ENCODE measurements around the gene SLFN5. TPM values are rescaled to one million over a fixed set of nuclear protein-coding genes. Genes with fewer than 3 reads are reported as not detected.
"Not testable (repeated sequence)": the region's sequence is repeated elsewhere in the genome, so short reads cannot be mapped to it uniquely, and the experiment has no call there.

The SLFN5 gene
- polyA plus RNA-seq, 5 donors, result 14.2 to 25.7 (median 24.0) TPM

DNA sequence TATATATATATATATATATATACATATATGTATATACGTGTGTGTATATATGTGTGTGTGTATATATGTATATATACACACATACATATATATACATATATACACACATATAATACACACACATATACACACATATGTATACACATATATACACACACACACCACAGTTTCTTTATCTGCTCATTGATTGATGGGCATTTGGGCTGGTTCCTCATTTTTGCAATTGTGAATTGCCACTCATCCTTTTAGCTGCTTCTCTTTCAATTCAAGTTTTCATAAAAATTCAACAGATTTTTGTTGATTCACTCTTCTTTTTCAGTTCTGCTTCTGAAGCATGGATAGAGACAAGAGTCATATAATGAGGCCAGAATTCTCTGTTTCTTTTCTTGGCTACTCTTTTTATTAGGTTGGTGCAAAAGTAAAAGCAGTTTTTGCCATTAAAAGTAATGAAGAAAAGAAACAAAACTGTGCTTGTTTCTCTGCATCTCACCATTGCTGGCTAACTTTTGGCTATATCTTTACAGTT lies 44.5 kb downstream of the SLFN5 start:
- DNase-seq, result no peak

DNA sequence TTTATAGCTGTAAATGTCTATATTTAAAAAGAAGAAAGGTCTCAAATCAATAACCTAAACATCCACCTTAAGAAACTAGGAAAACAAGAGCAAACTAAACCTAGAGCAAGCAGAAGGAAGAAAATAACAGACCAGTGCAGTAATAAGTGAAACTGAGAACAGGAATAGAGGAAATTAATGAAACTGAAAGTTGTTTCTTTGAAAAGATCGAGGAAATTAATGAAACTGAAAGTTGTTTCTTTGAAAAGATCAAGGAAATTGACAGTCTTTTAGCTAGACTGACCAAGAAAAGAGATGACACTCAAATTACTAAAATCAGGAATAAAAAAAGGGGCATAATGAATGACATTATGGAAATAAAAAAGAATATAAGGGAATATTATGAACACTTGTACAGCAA lies 46.4 kb downstream of the SLFN5 start:
- no peak for DNase-seq

DNA sequence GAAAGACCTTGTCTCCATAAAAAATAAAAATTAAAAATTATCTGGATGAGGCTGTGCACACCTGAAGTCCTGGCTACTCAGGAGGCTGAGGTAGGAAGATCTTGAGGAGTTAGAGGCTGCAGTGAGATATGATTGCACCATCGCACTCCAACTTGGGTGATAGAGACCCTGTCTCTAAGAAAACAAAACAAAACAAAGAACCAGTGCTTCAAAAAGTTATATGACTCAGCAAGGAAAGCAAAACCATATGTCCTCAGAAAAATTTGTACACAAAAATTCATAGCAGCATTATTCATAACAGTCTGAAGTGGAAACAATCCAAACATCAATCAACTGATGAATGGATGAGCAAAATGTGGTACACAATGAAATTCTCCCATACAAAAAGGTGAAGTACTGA lies 48.9 kb downstream of the SLFN5 start:
- no peak for DNase-seq

DNA sequence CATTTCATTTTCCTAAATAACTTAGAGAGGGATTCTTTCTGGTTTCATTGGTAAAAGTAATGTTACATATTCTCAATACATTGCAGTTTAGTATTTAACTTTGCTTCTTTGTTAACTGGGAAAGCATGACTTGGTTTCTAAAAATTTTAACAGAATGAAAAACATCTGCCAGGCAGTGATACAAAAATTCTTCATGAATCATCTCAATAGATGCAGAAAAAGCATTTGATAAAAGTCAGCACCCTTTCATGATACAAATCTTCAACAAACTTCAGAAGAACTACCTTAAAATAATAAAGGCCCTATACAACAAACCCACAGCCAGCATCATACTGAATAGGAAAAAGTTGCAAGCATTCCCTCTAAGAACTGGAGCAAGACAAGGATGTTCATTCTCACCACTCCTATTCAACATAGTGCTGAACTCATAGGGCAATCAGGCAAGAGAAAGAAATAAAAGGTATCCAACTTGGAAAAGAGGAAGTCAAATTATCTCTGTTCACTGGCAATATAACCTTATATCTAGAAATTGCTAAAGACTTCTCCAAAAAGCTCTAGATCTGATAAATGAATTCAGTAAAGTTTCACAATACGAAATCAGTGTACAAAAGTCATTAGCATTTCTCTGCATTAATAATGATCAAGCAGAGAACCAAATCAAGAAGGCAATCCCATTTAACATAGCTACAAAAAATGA lies 50.4 kb downstream of the SLFN5 start:
- DNase-seq, result no peak

DNA sequence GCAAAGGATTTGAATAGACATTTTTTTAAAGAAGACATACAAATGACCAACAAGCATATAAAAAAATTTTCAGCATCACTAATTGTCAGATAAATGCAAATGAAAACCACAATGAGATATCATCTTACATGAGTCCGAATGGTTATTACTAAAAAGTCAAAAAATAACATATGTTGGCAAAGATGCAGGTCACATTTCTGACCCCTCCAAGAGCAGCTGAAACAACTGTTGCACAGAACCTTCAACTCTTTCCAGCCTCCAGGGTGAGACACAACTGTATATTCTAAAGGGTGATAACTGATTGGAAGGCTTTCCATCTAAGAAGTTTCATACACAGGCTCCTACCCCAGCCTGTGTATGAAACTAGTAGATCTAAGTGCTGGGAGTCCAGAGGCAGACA lies 51.9 kb downstream of the SLFN5 start:
- DNase-seq, result no peak

DNA sequence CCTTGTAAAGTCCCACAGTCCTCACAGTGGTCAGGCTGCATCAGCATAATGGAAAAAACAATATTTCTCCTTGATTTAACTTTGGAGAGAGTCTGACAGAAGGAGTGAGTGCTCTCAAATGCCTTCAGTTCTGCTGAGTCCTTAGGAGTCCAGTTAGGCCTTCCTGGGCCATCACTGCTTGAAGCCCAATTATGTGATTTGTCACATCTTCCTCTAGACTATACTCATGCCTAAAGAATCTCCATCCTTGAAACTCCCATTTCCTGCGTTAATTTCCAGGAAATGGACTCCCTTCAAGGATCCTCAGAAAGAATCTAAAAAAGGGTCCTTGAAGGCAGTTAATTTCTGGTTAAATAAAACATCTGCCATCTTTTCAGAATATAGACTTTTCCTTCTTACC lies 52.8 kb downstream of the SLFN5 start:
- DNase-seq, result no peak

DNA sequence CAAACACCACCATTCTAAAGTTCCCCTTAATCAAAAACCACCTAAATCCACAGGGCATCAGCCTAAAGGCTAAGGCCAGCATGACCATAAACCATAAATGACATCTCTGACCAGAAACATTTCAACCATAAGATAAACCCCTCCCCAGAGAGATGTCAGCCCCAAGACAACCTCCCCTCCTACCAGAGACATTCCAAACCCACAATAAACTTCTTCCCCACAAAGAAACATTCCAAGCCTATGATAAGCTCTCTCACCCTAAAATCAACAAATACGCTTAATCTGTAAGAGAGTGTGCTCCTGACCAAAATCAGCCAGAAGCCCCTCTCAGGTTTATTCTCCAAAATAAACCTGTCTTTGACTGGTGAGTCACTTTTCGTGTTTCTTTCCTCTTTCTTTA lies 54.8 kb downstream of the SLFN5 start:
- no peak for DNase-seq

DNA sequence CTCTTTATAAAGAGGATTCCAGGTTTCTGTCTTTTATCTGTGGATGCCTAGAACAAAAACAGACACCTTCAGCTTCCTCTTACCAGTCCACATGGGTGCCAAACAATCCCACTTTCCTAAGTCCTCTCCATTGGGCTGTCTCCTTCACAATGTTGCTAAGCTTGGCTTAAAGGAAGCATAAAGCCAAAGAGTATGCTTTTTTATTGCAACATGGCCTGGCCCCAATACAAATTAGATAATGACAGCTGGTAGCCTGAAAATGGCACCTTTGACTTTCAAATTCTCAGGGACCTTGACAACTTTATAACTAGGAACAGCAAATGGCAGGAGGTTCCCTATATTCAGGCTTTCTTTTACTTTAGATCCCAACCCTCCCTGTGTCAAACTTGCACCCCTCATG lies 55.8 kb downstream of the SLFN5 start:
- DNase-seq, result no peak

DNA sequence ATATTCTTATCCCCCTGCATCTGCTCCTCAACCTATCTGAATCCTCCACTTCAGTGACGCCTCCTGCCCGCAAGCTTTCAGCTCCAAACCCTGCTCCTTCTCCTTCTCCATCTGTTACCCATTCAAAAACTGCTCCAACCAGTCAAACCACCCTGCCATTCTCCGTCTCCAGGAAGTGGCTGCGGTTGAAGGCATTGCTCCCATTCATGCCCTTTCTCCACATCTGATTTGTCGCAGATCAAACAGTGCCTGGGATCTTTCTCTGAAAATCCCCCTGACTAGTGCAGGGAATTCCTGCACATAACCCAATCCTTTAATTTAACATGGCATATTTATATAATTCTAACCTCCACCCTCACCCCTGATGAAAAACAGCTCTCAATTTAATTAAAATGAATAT lies 56.3 kb downstream of the SLFN5 start:
- DNase-seq, result peak in 1 of 2 donors; percentile 38

DNA sequence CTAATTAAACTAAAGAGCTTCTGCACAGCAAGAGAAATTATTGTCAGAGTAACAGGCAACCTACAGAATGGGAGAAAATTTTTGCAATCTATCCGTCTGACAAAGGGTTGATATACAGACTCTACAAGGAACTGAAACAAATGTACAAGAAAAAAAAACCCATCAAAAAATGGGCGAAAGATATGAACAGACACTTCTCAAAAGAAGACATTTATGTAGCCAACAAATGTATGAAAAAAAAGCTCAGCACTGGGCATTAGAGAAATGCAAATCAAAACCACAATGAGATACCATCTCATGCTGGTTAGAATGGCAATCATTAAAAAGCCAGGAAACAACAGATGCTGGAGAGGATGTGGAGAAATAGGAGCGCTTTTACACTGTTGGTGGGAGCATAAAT lies 66.5 kb downstream of the SLFN5 start:
- DNase-seq, result not testable (repeated sequence)

DNA sequence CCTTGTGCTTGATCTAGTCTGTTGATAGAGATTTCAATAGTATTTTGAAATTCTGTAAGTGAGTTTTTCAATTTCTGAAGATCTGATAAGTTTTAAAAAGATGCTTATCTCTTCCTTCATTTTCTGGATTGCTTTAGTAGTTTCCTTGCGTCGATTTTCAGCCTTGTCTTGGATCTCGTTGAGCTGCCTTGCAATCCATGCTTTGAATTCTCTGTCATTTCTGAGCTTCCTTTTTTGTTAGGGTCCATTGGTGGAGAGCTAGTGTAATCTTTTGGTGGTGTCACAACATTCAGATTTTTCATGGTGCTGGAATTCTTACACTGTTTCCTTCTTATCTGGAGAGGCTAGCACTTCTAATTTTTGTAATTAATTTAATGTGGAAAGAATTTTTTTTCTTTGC lies 69.5 kb downstream of the SLFN5 start:
- no peak for DNase-seq

DNA sequence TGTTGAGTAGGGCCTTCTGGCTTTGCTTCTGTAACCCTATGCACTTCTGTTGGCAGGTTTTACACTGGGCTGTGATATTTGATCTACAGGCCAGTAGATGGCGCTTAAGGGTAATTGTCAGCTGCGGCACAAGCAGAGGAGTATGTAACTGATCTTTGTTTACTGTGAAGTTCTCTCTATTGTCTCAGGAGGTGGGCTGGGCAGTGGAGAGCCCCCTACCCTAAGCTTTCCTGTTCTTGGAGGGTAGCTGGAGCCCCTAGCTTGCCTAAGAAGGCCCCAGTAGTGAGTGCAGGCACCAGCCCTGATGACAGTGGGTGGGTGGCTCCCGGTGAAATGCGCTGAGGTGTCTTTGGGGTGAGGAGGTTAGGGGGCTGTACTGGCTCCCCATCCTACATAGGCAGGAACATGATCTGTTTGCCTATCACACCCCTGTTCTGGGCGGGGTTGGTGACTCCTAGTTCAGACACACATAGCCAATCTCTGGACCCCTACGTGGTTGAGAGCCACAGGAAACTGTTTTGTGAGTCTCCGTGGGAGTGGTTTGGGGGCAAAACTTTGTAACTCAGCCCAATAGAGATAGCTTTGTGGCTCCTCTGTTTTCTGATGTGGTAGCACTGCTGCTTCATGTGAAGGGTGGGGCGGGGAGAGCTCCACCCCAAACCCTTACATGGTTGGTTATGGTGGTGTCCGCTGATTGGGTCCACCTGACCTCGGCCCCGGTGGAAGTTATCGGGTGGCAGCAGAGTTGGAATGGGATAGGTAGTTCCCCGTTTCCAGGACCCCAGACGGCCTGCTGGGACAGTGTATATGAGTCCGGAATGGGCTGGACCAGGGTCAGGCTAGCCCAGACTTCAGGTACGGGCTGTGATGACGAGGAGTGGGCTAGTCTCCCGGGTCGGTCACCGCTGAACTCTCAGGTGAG lies 70.2 kb downstream of the SLFN5 start:
- DNase-seq, result peak; percentile 70 to 78

DNA sequence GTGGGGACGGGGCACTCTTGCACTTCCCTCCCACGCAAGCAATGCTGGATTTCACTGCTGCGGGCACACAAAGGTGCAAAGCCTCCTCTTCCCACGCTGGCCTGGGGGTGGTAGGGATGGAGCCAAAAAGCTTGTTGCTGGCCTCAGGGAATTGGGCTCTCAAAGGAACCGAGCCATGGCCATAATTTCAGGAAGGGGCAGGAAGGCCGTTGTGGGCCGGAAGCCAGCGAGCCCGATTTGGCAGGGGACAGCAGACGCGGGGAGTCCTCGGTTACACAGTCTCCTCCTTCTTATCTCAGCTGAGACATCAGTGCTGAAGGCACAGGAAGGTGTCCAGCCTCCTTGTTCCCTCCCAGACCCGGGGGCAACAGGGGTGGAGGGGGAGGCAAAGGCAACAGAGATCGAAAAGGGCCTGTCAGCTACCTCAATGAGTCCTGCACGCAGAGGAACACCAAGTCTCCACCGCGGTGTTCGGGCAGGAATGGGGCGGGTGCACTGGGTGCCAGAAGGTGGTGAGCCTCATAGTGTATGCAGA lies 71.1 kb downstream of the SLFN5 start:
- DNase-seq, result no peak

DNA sequence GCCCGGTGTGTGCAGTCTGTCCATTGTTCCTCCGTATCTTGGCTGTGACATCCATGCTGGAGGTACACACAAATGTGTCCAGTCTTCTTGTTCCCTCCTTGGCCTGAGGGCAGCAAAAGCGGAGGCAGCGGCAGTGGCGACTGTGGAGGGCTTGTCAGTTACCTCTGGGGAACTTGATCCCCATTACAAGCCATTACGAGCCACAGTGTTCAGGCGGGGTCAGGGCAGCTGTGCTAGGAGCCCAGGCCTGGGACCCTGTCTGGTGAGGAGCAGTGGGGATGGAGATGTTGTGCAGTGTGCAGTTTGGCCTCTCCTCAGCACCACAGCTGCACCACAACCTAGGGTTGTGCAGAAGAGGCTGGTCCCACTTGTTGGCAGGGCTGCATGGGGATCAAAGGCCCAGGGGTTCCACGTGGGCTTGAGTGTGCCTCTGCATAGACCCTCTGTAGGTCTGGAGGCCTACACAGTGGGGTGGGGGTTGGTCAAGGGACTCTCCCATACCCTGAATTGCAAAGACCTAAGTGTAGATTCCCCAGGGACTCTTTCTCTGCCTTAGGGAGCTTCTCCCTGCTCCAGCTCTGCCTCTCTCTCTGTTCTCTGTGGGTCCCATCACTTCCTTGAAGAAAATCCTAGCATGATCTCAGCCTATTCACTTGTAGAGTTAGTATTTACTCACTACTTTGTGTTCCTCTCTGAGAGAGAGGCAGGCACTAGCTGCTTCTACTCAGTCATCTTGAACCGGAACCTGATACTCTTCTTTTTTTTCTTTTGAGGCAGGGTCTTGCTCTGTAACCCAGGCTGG lies 71.7 kb downstream of the SLFN5 start:
- no peak for DNase-seq

DNA sequence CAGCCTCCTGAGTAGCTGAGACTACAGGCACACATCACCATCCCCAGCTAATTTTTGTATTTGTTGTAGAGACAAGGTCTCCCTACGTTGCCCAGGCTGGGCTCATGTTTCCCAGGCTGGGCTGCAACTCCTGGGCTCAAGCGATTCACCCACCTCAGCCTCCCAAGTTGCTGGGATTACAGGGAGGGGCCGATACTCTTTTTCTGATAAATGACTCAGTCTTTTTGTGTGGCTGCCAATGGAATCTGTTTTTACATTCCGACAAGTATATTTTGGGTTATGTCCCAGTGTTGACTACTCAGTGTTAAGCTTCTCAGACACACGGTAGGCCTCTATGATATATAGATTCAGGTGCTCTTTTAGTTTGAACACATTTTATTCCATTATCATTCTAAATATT lies 72.4 kb downstream of the SLFN5 start:
- no peak for DNase-seq

DNA sequence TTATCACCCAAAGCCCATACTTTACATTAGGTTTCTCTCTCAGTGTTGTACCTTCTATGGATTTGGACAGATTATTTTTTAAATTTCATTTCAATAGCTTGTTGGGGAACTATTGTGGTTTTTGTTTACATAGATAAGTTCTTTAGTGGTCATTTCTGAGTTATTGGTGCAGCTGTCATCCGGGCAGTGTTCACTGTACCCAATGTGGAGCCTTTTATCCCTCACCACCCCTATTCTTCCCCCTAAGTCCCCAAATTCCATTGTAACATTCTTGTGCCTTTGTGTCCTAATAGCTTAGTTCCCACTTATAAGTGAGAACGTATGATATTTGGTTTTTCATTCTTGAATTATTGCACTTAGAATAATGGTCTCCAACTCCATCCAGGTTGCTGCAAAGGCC lies 73.1 kb downstream of the SLFN5 start:
- DNase-seq, result no peak

DNA sequence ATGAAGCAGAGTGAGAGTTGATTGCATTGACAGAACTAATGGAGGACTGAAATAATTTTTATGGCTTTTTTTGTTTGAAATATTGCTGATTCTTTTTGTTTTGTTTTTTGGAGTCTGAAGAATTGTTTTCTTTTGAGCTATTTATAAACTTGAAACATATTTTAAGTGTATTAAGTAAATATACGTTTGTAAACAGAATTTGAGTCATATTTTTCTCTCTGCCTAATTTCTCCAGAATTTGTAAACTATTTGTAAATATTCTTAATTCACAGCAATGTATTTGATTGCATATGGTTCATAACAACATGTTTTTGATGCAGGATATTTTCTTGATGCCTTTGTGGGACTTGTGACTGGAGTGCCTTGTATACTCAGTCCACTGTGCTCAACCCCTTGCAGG lies 79.9 kb downstream of the SLFN5 start:
- DNase-seq, result no peak
